Heart left ventricle (tissue), 16 donors: ENCODE measurements around the gene BIN1. TPM values are rescaled to one million over a fixed set of nuclear protein-coding genes. Genes with fewer than 3 reads are reported as not detected.

ENCODE experiments used
- ATAC-seq, 4 donors: fragments of 200-7000 bp; cut with Tn5 transposase; one replicate each; pipeline ENCODE4 v1.9.1; 2020 to 2022; ENCODE audit warnings: moderate library complexity in 4 of 4, mild to moderate bottlenecking in 3 of 4, moderate number of reproducible peaks in 1 of 4
- DNase-seq, 5 donors: peaks; one replicate each; pipeline ENCODE4 v3.0.0-alpha.2; 2020
- H3K27ac ChIP-seq, 12 donors: fragments of 200-600 bp; sonication (generic) in 4 of 12; one replicate each; pipeline versions ENCODE4 v1.5.0 to v1.8.0; 2016 to 2022; ENCODE audit warnings: mild to moderate bottlenecking in 2 of 12
- H3K27me3 ChIP-seq, 9 donors: fragments of 200-600 bp; sonication (generic) in 2 of 9; one replicate each; pipeline versions ENCODE4 v1.5.1 to v1.8.0; 2016 to 2022; ENCODE audit warnings: mild to moderate bottlenecking in 3 of 9
- H3K36me3 ChIP-seq, 9 donors: fragments of 200-600 bp; sonication (generic) in 2 of 9; one replicate each; pipeline versions ENCODE4 v1.5.0 to v1.8.0; 2018 to 2022; ENCODE audit warnings: mild to moderate bottlenecking in 2 of 9
- H3K4me1 ChIP-seq, 12 donors: fragments of 200-600 bp; sonication (generic) in 4 of 12; one replicate each; pipeline versions ENCODE4 v1.5.0 to v1.8.0; 2016 to 2022; ENCODE audit warnings: mild to moderate bottlenecking in 3 of 12
- H3K4me3 ChIP-seq, 12 donors: fragments of 200-600 bp; sonication (generic) in 4 of 12; one replicate each; pipeline versions ENCODE4 v1.5.0 to v1.8.0; 2017 to 2022; ENCODE audit warnings: mild to moderate bottlenecking in 9 of 12, moderate library complexity in 4 of 12
- H3K9me3 ChIP-seq, 12 donors: fragments of 200-600 bp; sonication (generic) in 4 of 12; one replicate each; pipeline versions ENCODE4 v1.5.0 to v1.8.0; 2016 to 2022; ENCODE audit warnings: mild to moderate bottlenecking in 1 of 12
- POLR2A ChIP-seq, 2 donors: fragments of 450-650 bp; IDR thresholded peaks; one replicate each; pipeline ENCODE4 v1.6.1; 2017; ENCODE audit warnings: antibody characterized with exemption in 2 of 2, mild to moderate bottlenecking in 2 of 2, moderate library complexity in 2 of 2
- WGBS, 4 donors: extraction: QIAGEN DNeasy Blood & Tissue Kit in 2 of 4; methylation state at CpG; one replicate each; pipeline versions ENCODE4 v1.1.5 to v1.1.7; 2013 to 2018; 5-methylcytosine and 5-hydroxymethylcytosine counted together
- intact Hi-C, 10 donors: fragments of 100-400 bp; cut with DNase I; formaldehyde crosslinking; loops; one replicate each; pipeline versions ENCODE4 v1.11.1 to v1.14.2; 2022
- polyA plus RNA-seq, 2 donors: library from polyadenylated mRNA; stranded (reverse); fragments of 200-250 nt; gene quantifications; one replicate each; pipeline ENCODE4 v1.2.3, GENCODE V29; 2013
- total RNA-seq, 9 donors: library from RNA; depleted of rRNA in 2 of 9; stranded (reverse); fragments of >200 nt in 2 of 9; fragmentation: NEBNext Ultra II Directional in 3 of 9; extraction: Animal tissue kit (Norgen Biotek cat#: 25700) in 3 of 9; gene quantifications; one replicate each; pipeline versions ENCODE4 v1.1.0 to v1.2.4, GENCODE V29; 2016 to 2023
- TF ChIP-seq, protein P1 (sequence below), 12 donors: fragments of 200-600 bp; sonication (generic) in 4 of 12; IDR thresholded peaks; one replicate each; pipeline versions ENCODE4 v1.5.0 to v1.8.0; 2018 to 2022; ENCODE audit warnings: antibody characterized with exemption in 12 of 12, mild to moderate bottlenecking in 5 of 12
- donor health status: ischemic (EF 13 %, LVEDD 7.1; RV severe dilation, severe dysfunction).
- donor health status: healthy with polysubstance abuse.
- donor health status: DM: no; HTN: yes; CAD: no.
- donor health status: DM: no; HTN: no; CAD: no.
- donor health status: ischemic (EF 25% LVEDD 6.9; RV normal size, moderate dysfunction).
- donor health status: ischemic (EF 25% LVEDD 5.7; RV mildly dilated, moderate dysfunction).
- donor health status: healthy.
- donor health status: DM: yes; HTN: yes; CAD: no.
- donor health status: ischemic (EF 35%, LVEDD 5.7; RV mildly dilated, moderate dysfunction).
- donor health status: nonischemic (EF 11% LVEDD 7.7; RV severe dilation, severe dysfunction).
- donor health status: DM: yes; HTN: yes; CAD: no.
- donor health status: PGD.
- donor health status: ischemic (EF 29% LVEDD 5.4; RV normal size, mild dysfunction).
- donor health status: nonischemic (EF 23%, LVEDD 6.1; RV moderate dilation, normal function).

The BIN1 gene
- total and polyA plus RNA-seq, 11 donors, result 4.3 to 22.2 (median 15.6) TPM

DNA sequence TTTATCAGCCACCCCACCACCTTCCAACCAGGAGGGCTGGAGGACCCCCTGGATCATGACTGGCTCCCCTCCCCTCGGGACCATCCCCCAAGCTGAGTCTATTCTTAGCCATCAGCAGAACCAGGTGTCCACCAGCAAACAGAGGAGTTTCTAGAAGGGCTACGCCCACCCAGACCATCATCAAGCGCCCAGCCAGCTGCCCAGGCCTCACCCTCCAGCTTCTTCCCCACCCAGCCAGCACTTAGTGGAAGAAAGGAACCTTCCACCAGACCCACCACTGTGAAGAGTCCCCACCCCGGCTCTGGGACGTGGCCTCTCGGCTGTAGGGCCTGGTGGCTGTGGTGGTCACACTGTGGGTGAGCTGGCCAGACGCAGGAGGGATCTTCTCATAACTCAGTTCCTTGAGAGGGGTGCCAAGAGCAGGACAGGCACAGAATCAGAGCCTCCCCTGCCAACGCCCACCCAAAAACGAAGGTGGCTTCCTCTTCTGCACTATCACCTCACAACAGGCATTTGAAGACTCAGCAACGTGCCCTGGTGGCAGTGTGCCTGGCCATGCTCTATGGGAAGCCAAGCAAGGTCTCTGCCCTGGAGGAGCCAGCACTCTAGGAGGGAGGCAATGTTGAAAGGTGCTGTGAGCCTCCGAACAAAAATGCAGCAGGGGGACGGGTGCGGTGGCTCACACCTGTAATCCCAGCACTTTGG, 19.0 kb downstream of the BIN1 start:
- H3K4me3 ChIP-seq, result peak overlapping the region in 3 of 12 donors; percentile 31 to 45 (median 32)
- H3K4me1 ChIP-seq, result peaks cover 3 to 51% (median 32%) of the 10 kb centered on the region in 12 donors
- no peak for TF ChIP-seq POLR2A (IDR thresholded peaks at IDR 0.05)
- TF ChIP-seq, protein P1, sequence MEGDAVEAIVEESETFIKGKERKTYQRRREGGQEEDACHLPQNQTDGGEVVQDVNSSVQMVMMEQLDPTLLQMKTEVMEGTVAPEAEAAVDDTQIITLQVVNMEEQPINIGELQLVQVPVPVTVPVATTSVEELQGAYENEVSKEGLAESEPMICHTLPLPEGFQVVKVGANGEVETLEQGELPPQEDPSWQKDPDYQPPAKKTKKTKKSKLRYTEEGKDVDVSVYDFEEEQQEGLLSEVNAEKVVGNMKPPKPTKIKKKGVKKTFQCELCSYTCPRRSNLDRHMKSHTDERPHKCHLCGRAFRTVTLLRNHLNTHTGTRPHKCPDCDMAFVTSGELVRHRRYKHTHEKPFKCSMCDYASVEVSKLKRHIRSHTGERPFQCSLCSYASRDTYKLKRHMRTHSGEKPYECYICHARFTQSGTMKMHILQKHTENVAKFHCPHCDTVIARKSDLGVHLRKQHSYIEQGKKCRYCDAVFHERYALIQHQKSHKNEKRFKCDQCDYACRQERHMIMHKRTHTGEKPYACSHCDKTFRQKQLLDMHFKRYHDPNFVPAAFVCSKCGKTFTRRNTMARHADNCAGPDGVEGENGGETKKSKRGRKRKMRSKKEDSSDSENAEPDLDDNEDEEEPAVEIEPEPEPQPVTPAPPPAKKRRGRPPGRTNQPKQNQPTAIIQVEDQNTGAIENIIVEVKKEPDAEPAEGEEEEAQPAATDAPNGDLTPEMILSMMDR (IDR thresholded peaks at IDR 0.05), result no peak
- H3K27ac ChIP-seq, result peak overlapping the region in 9 of 12 donors; percentile 65 to 86 (median 74)
- ATAC-seq (no peak), DNase-seq (peak in 1 of 5 donors; percentile 19)
- peaks cover 0 to 6% (median 0%) of the 10 kb centered on the region in 9 donors for H3K27me3 ChIP-seq
- intact Hi-C loops, result no loop called here
- H3K9me3 ChIP-seq, result no peaks in the 10 kb centered on the region
- 56 to 75% (median 67%) methylated on average over 13 of the region's 13 CpGs for WGBS, 4 donors
- no peaks in the 10 kb centered on the region for H3K36me3 ChIP-seq

GRCh38 chr2:127086990-127087790, 19.8 kb downstream of the BIN1 start:
- TF ChIP-seq POLR2A (IDR thresholded peaks at IDR 0.05), result no peak
- TF ChIP-seq, protein P1 (IDR thresholded peaks at IDR 0.05), result no peak
- 6 to 14% (median 9%) methylated on average over 17 to 24 of the region's 24 CpGs for WGBS, 4 donors
- H3K27ac ChIP-seq, result peak overlapping the region in 11 of 12 donors; percentile 35 to 86 (median 73)
- DNase-seq, result peak; percentile 80 to 89 (median 88)
- no peaks in the 10 kb centered on the region for H3K36me3 ChIP-seq
- intact Hi-C loops, result no loop called here
- peaks cover 3 to 58% (median 36%) of the 10 kb centered on the region in 12 donors for H3K4me1 ChIP-seq
- H3K9me3 ChIP-seq, result no peaks in the 10 kb centered on the region
- H3K27me3 ChIP-seq, result peaks cover 0 to 6% (median 0%) of the 10 kb centered on the region in 9 donors
- peak overlapping the region in 9 of 12 donors; percentile 30 to 45 (median 39) for H3K4me3 ChIP-seq
- peak; percentile 32 to 83 (median 67) for ATAC-seq

- ATAC-seq, result no peak
- no peaks in the 10 kb centered on the region for H3K36me3 ChIP-seq
- H3K27me3 ChIP-seq, result peaks cover 0 to 6% (median 0%) of the 10 kb centered on the region in 9 donors
- no peak for TF ChIP-seq POLR2A (IDR thresholded peaks at IDR 0.05)
- TF ChIP-seq, protein P1 (IDR thresholded peaks at IDR 0.05), result no peak
- H3K9me3 ChIP-seq, result no peaks in the 10 kb centered on the region
- no peak for DNase-seq
- 75 to 88% (median 79%) methylated on average over 9 of the region's 9 CpGs for WGBS, 4 donors
- no peak overlapping the region for H3K4me3 ChIP-seq
- peaks cover 3 to 75% (median 40%) of the 10 kb centered on the region in 12 donors for H3K4me1 ChIP-seq
- intact Hi-C loops, result no loop called here
- H3K27ac ChIP-seq, result peak overlapping the region in 2 of 12 donors; percentile 64 to 86
Observed at GRCh38 chr2:127085317-127085681, 21.7 kb downstream of the BIN1 start.
